Chondrocyte (in vitro differentiated cells): ENCODE measurements around the gene THSD4. TPM values are rescaled to one million over a fixed set of nuclear protein-coding genes. Genes with fewer than 3 reads are reported as not detected.
"Not testable (repeated sequence)": the region's sequence is repeated elsewhere in the genome, so short reads cannot be mapped to it uniquely, and the experiment has no call there.

ENCODE experiments used
- DNase-seq: peaks from one replicate; pipeline ENCODE4 v3.0.0; 2021; ENCODE audit warnings: mixed read lengths, low spot score
- H3K27ac Mint-ChIP-seq: one replicate; pipeline ENCODE4 v1.8.0; 2021; ENCODE audit warnings: mild to moderate bottlenecking, moderate library complexity, mixed read lengths; ENCODE audit not compliant: unreplicated experiment
- H3K27me3 Mint-ChIP-seq: 2 replicates; pipeline ENCODE4 v1.8.0; 2021; ENCODE audit warnings: low read depth, mixed read lengths
- H3K36me3 Mint-ChIP-seq: 2 replicates; pipeline ENCODE4 v1.8.0; 2021; ENCODE audit warnings: low read depth, mixed read lengths
- H3K4me1 Mint-ChIP-seq: 2 replicates; pipeline ENCODE4 v1.8.0; 2021; ENCODE audit warnings: low read depth, mild to moderate bottlenecking, mixed read lengths
- H3K4me3 Mint-ChIP-seq: one replicate; pipeline ENCODE4 v1.8.0; 2021; ENCODE audit warnings: mild to moderate bottlenecking, moderate library complexity, mixed read lengths; ENCODE audit not compliant: unreplicated experiment
- H3K9me3 Mint-ChIP-seq: 2 replicates; pipeline ENCODE4 v1.8.0; 2021; ENCODE audit warnings: low read depth, mixed read lengths
- total RNA-seq: library from RNA; stranded (reverse); gene quantifications from 3 replicates; pipeline ENCODE4 v1.2.1, GENCODE V29; 2021
- TF ChIP-seq, protein P1 (sequence below): fragments of 200-600 bp; sonication (generic); IDR thresholded peaks from 2 replicates; pipeline ENCODE4 v1.5.0; 2021; ENCODE audit warnings: antibody characterized with exemption, mild to moderate bottlenecking, moderate library complexity

THSD4 gene
- total RNA-seq, 1 donor from 2014 or later: 3.4 TPM

- TF ChIP-seq, protein P1, sequence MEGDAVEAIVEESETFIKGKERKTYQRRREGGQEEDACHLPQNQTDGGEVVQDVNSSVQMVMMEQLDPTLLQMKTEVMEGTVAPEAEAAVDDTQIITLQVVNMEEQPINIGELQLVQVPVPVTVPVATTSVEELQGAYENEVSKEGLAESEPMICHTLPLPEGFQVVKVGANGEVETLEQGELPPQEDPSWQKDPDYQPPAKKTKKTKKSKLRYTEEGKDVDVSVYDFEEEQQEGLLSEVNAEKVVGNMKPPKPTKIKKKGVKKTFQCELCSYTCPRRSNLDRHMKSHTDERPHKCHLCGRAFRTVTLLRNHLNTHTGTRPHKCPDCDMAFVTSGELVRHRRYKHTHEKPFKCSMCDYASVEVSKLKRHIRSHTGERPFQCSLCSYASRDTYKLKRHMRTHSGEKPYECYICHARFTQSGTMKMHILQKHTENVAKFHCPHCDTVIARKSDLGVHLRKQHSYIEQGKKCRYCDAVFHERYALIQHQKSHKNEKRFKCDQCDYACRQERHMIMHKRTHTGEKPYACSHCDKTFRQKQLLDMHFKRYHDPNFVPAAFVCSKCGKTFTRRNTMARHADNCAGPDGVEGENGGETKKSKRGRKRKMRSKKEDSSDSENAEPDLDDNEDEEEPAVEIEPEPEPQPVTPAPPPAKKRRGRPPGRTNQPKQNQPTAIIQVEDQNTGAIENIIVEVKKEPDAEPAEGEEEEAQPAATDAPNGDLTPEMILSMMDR: no peak
- peaks cover 10% of the 10 kb centered on the region for H3K36me3 Mint-ChIP-seq
- DNase-seq: no peak
- H3K4me3 Mint-ChIP-seq: no peak overlapping the region
- no peaks in the 10 kb centered on the region for H3K27me3 Mint-ChIP-seq
- peaks cover 29% of the 10 kb centered on the region for H3K9me3 Mint-ChIP-seq
- no peak overlapping the region for H3K27ac Mint-ChIP-seq
- H3K4me1 Mint-ChIP-seq: no peaks in the 10 kb centered on the region
Observed at GRCh38 chr15:71167445-71168165, 52.3 kb downstream of the THSD4 start.

DNA sequence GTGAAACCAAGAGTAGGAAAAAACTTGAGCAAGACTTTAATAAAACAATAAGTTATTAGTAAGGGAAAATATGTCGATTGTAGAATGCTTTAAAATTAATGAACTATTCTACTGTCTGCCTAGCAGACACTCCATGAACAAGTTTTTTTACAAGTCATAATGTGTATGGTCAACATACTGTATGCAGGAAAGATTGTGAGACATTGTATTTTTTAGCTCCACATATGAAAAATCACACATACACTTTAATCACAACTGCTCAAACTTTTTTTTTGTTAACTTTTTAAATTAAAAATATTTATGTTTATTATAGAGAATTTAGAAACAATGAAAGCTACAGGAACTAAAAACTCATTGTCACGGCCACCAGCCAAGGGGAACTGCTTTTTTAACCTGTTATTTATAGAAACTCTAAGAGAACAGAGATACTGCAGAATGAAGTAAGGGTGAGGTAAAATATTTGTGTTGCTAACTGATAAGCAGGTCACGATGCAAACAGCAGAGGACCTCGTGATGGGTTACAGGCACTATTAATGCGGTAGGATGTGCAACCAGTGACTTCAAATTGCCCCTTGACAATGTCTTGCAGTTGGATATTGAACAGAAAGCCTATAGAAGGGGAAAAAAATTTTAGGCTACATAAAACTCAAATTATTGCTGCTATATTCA is 53.0 kb downstream of the THSD4 start:
- Mint-ChIP-seq H3K4me3 (no peak overlapping the region), H3K4me1 (no peaks in the 10 kb centered on the region), H3K27me3 (no peaks in the 10 kb centered on the region), H3K27ac (no peak overlapping the region), H3K9me3 (peaks cover 31% of the 10 kb centered on the region), H3K36me3 (peaks cover 6% of the 10 kb centered on the region)
- no peak for DNase-seq
- TF ChIP-seq, protein P1: no peak

DNA sequence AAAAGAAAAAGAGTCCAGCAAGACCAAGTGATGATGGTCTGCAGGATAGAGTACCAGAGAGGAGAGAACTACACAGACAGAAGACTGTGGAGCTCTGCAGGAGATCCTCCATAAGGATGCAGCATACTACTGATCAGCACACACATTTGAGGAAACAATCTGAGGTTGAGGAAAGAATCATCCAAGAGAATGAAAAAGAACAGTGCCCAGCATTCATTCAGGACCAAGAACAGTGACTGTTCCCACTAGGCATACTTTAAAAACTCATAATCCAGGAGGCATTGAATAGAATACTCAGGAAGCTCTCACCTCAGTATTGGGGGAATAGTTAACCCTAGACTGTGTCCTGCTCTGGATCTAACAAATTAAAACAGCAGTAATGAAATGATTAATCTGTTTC is 54.9 kb downstream of the THSD4 start:
- Mint-ChIP-seq H3K27me3 (no peaks in the 10 kb centered on the region), H3K36me3 (peaks cover 9% of the 10 kb centered on the region), H3K4me1 (no peaks in the 10 kb centered on the region), H3K9me3 (peaks cover 39% of the 10 kb centered on the region), H3K4me3 (no peak overlapping the region), H3K27ac (no peak overlapping the region)
- DNase-seq: no peak
- TF ChIP-seq, protein P1: no peak

DNA sequence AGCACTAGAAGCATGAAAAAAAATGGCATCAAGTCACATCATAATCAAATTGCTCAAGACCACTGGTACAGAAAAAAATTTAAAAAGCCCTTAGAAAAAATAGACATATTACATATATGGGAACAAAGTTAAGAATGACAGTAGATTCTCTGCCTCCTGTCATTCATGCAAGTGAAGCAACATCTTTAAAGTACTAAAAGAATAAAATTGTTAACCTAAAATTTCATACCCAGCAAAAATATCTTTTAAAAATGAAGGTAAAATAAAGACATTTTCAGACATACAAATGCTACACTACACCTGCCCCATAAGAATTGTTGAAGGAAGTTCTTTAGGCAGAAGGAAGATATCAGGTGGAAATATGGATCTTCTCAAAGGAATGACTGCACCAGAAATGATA is 55.9 kb downstream of the THSD4 start:
- H3K36me3 Mint-ChIP-seq: peaks cover 9% of the 10 kb centered on the region

DNA sequence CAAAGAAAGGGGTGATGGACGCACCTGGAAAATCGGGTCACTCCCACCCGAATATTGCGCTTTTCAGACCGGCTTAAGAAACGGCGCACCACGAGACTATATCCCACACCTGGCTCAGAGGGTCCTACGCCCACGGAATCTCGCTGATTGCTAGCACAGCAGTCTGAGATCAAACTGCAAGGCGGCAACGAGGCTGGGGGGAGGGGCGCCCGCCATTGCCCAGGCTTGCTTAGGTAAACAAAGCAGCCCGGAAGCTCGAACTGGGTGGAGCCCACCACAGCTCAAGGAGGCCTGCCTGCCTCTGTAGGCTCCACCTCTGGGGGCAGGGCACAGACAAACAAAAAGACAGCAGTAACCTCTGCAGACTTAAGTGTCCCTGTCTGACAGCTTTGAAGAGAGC is 59.1 kb downstream of the THSD4 start:
- H3K9me3 Mint-ChIP-seq: peaks cover 34% of the 10 kb centered on the region
- H3K36me3 Mint-ChIP-seq, H3K4me1 Mint-ChIP-seq, H3K27me3 Mint-ChIP-seq, DNase-seq, H3K4me3 Mint-ChIP-seq, H3K27ac Mint-ChIP-seq: not testable (repeated sequence)

More for the DNA sequence above, 55.9 kb downstream of the THSD4 start:
- H3K27ac Mint-ChIP-seq: no peak overlapping the region
- H3K27me3 Mint-ChIP-seq: no peaks in the 10 kb centered on the region
- H3K4me3 Mint-ChIP-seq: no peak overlapping the region
- DNase-seq: no peak
- peaks cover 39% of the 10 kb centered on the region for H3K9me3 Mint-ChIP-seq
- TF ChIP-seq, protein P1: no peak
- no peaks in the 10 kb centered on the region for H3K4me1 Mint-ChIP-seq
